Measurements from ENCODE around the gene DUSP16. TPM values are rescaled to one million over a fixed set of nuclear protein-coding genes. Genes with fewer than 3 reads are reported as not detected.

Gene DUSP16
- total RNA-seq, 1 experiment from 2014 or later, result 63.9 TPM

DNA sequence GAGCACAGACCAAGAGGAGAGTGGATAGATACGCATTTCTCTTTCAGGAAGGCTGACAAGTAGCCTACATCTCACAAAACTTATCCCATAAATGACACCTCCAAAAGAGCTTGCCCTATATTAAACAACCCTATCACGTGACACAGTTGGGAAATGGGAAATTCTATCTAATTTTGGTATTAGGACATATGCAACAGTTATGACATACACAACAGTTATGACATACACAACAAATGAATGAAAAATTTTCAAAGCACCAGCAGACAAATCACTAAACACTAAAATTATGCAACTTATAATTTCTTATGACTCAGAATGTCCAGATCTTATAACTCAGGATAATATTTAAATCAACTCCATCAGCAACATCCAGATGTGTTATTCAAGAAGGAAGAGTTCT, 54.1 kb downstream of the DUSP16 start:
- intact Hi-C loops (cut with micrococcal nuclease; ENCODE audit: unreplicated experiment), result loop anchor here (5.0 to 10.0 kb wide), 2 partner anchors 106 to 146 kb away; no protein-coding TSS in a partner anchor
- no peak overlapping the region for H3K4me3 ChIP-seq (ENCODE audit: low read depth, low read length)
- H3K9me3 ChIP-seq, result 0 out of 2 replicates have a peak, but pooled peaks cover 4% of the 10 kb centered on the region
- no peak for DNase-seq
- Mint-ChIP-seq H3K27me3 (ENCODE audit: insufficient read depth, unreplicated experiment) (no peaks in the 10 kb centered on the region), H3K36me3 (ENCODE audit: insufficient read depth, unreplicated experiment) (peaks cover 22% of the 10 kb centered on the region), H3K4me1 (ENCODE audit: low read depth, unreplicated experiment) (peaks cover 34% of the 10 kb centered on the region), H3K9me3 (ENCODE audit: unreplicated experiment) (no peaks in the 10 kb centered on the region), H3K27ac (ENCODE audit: unreplicated experiment) (no peak overlapping the region), H3K4me3 (ENCODE audit: unreplicated experiment) (no peak overlapping the region)
- no peaks in the 10 kb centered on the region for H3K27me3 ChIP-seq (replicated peaks; ENCODE audit: control insufficient read depth, insufficient read depth, low read length)
- CTCF ChIA-PET, result no interaction called here
- H3K36me3 ChIP-seq (ENCODE audit: control insufficient read depth, insufficient read depth, low read length), result no peaks in the 10 kb centered on the region; the same call in 1 of the 2 replicates
- TF ChIP-seq, protein P1, sequence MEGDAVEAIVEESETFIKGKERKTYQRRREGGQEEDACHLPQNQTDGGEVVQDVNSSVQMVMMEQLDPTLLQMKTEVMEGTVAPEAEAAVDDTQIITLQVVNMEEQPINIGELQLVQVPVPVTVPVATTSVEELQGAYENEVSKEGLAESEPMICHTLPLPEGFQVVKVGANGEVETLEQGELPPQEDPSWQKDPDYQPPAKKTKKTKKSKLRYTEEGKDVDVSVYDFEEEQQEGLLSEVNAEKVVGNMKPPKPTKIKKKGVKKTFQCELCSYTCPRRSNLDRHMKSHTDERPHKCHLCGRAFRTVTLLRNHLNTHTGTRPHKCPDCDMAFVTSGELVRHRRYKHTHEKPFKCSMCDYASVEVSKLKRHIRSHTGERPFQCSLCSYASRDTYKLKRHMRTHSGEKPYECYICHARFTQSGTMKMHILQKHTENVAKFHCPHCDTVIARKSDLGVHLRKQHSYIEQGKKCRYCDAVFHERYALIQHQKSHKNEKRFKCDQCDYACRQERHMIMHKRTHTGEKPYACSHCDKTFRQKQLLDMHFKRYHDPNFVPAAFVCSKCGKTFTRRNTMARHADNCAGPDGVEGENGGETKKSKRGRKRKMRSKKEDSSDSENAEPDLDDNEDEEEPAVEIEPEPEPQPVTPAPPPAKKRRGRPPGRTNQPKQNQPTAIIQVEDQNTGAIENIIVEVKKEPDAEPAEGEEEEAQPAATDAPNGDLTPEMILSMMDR (IDR thresholded peaks at IDR 0.05; ENCODE audit: insufficient read depth in 1 of 2, low read depth in 1 of 2, low read length in 1 of 2, severe bottlenecking in 1 of 2, unreplicated experiment in 1 of 2), result no peak
- H3K4me1 ChIP-seq, result peaks cover 35% of the 10 kb centered on the region
- BruUV-seq (replicated peaks), result no TSS peak
- POLR2A ChIA-PET, result no interaction called here

DNA sequence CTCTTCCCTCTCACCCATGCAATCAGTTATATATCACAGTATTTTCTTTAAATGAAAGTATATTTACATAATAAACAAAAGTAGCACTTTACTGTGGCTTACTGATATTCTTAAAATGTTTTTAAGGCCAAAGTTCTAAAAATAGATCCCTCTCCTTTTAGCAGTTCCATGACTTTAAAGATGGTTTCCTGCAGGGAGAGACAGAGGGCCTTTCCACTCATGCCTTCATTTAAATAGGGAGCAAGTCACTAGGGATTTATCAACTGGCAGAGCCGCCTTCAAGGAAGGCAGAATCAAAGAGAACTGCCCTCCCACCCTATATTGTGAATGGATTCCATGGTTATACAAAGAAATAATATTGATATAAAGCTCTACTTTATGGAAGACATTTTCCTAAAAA, 55.5 kb downstream of the DUSP16 start:
- H3K27me3 Mint-ChIP-seq (ENCODE audit: insufficient read depth, unreplicated experiment), result no peaks in the 10 kb centered on the region
- Histone ChIP-seq H3K9me3 (0 out of 2 replicates have a peak, but pooled peaks cover 4% of the 10 kb centered on the region), H3K4me1 (peaks cover 37% of the 10 kb centered on the region), H3K36me3 (ENCODE audit: control insufficient read depth, insufficient read depth, low read length) (no peaks in the 10 kb centered on the region; the same call in 1 of the 2 replicates), H3K4me3 (ENCODE audit: low read depth, low read length) (no peak overlapping the region), H3K27me3 (replicated peaks; ENCODE audit: control insufficient read depth, insufficient read depth, low read length) (no peaks in the 10 kb centered on the region)
- peaks cover 40% of the 10 kb centered on the region for H3K4me1 Mint-ChIP-seq (ENCODE audit: low read depth, unreplicated experiment)
- TF ChIP-seq, protein P1 (IDR thresholded peaks at IDR 0.05; ENCODE audit: insufficient read depth in 1 of 2, low read depth in 1 of 2, low read length in 1 of 2, severe bottlenecking in 1 of 2, unreplicated experiment in 1 of 2), result no peak
- H3K27ac Mint-ChIP-seq (ENCODE audit: unreplicated experiment), result no peak overlapping the region
- peak overlapping the region; percentile 42 for H3K4me3 Mint-ChIP-seq (ENCODE audit: unreplicated experiment)
- intact Hi-C loops (cut with micrococcal nuclease; ENCODE audit: unreplicated experiment), result loop anchor here (5.0 to 10.0 kb wide), 2 partner anchors 105 to 148 kb away; no protein-coding TSS in a partner anchor
- POLR2A ChIA-PET, result no interaction called here
- BruUV-seq (replicated peaks), result no TSS peak
- CTCF ChIA-PET, result interaction anchor here (1.0 kb wide), 1 partner anchor 56 kb away, joined by 3 read pairs; no protein-coding TSS in a partner anchor
- no peak for DNase-seq
- H3K36me3 Mint-ChIP-seq (ENCODE audit: insufficient read depth, unreplicated experiment), result peaks cover 33% of the 10 kb centered on the region
- no peaks in the 10 kb centered on the region for H3K9me3 Mint-ChIP-seq (ENCODE audit: unreplicated experiment)

DNA sequence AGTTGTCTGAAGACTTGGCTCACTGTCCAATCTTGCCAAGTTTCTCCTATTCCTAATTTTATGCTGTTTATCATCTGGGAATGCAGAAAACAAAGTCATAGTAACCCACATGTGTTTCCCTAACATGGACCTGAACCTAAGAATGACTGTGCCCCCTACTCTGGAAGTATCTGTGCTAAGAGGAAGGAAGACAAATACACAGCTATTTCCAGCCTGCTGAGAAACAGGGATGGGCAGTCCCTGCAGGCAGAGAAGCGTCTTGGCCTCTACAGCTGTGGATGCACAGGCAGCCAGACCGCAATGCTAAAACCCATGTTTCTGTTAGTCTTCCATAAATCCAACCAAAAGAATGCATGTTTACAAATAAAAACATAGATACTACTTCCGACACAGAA, 56.2 kb downstream of the DUSP16 start:
- peak in 1 of 2 experiments; percentile 19 for DNase-seq
- H3K4me1 Mint-ChIP-seq (ENCODE audit: low read depth, unreplicated experiment), result peaks cover 40% of the 10 kb centered on the region
- no TSS peak for BruUV-seq (replicated peaks)
- peak overlapping the region; percentile 19 for H3K27ac Mint-ChIP-seq (ENCODE audit: unreplicated experiment)
- Histone ChIP-seq H3K4me3 (ENCODE audit: low read depth, low read length) (no peak overlapping the region), H3K9me3 (0 out of 2 replicates have a peak, but pooled peaks cover 4% of the 10 kb centered on the region), H3K27me3 (replicated peaks; ENCODE audit: control insufficient read depth, insufficient read depth, low read length) (no peaks in the 10 kb centered on the region), H3K4me1 (peaks cover 37% of the 10 kb centered on the region), H3K36me3 (ENCODE audit: control insufficient read depth, insufficient read depth, low read length) (no peaks in the 10 kb centered on the region; the same call in 1 of the 2 replicates)
- H3K36me3 Mint-ChIP-seq (ENCODE audit: insufficient read depth, unreplicated experiment), result peaks cover 34% of the 10 kb centered on the region
- no peaks in the 10 kb centered on the region for H3K27me3 Mint-ChIP-seq (ENCODE audit: insufficient read depth, unreplicated experiment)
- intact Hi-C loops (cut with micrococcal nuclease; ENCODE audit: unreplicated experiment), result loop anchor here (1.0 to 10.0 kb wide), 3 partner anchors 56 to 148 kb away; partner anchors contain the start of gene DUSP16
- no peaks in the 10 kb centered on the region for H3K9me3 Mint-ChIP-seq (ENCODE audit: unreplicated experiment)
- TF ChIP-seq, protein P1 (IDR thresholded peaks at IDR 0.05; ENCODE audit: insufficient read depth in 1 of 2, low read depth in 1 of 2, low read length in 1 of 2, severe bottlenecking in 1 of 2, unreplicated experiment in 1 of 2), result no peak
- POLR2A ChIA-PET, result interaction anchor here (0.5 to 0.6 kb wide), 2 partner anchors 13 to 18 kb away, joined by 3 to 4 read pairs; no protein-coding TSS in a partner anchor
- CTCF ChIA-PET, result interaction anchor here (0.6 kb wide), 2 partner anchors 115 to 116 kb away, joined by 4 read pairs; no protein-coding TSS in a partner anchor
- H3K4me3 Mint-ChIP-seq (ENCODE audit: unreplicated experiment), result peak overlapping the region; percentile 42
